ENCODE results near the gene PRR35. TPM values are rescaled to one million over a fixed set of nuclear protein-coding genes. Genes with fewer than 3 reads are reported as not detected.
A peak's percentile ranks its signal among the peaks of the same experiment; 100 is the strongest.

Gene PRR35
- total RNA-seq, 1 experiment from 2014 or later = not detected

- in situ Hi-C loops (cut with HindIII; ENCODE audit: low pct_unique_long_range_greater_than_20kb, low sequenced_read_pairs) = no loop called here
- no peak for DNase-seq (ENCODE audit: low read depth, low spot score)
These were observed 23.8 kb downstream of the PRR35 start for GRCh38 chr16:583815-584591.

GRCh38 chr16:585351-585750, 25.2 kb downstream of the PRR35 start:
- in situ Hi-C loops (cut with HindIII; ENCODE audit: low pct_unique_long_range_greater_than_20kb, low sequenced_read_pairs) = no loop called here
- DNase-seq (ENCODE audit: low read depth, low spot score) = no peak

- DNase-seq (ENCODE audit: low read depth, low spot score) = no peak
- in situ Hi-C loops (cut with HindIII; ENCODE audit: low pct_unique_long_range_greater_than_20kb, low sequenced_read_pairs) = no loop called here
These were observed 26.0 kb downstream of the PRR35 start for GRCh38 chr16:586047-586644.

- no peak for DNase-seq (ENCODE audit: low read depth, low spot score)
- in situ Hi-C loops (cut with HindIII; ENCODE audit: low pct_unique_long_range_greater_than_20kb, low sequenced_read_pairs) = no loop called here
These were observed 26.7 kb downstream of the PRR35 start for GRCh38 chr16:586645-587590.

GRCh38 chr16:588639-588888, 28.4 kb downstream of the PRR35 start:
- in situ Hi-C loops (cut with HindIII; ENCODE audit: low pct_unique_long_range_greater_than_20kb, low sequenced_read_pairs) = no loop called here
- peak; percentile 33 for DNase-seq (ENCODE audit: low read depth, low spot score)

GRCh38 chr16:588889-589657, 28.9 kb downstream of the PRR35 start:
- peak; percentile 90 for DNase-seq (ENCODE audit: low read depth, low spot score)
- in situ Hi-C loops (cut with HindIII; ENCODE audit: low pct_unique_long_range_greater_than_20kb, low sequenced_read_pairs) = no loop called here

GRCh38 chr16:589658-590187, 29.5 kb downstream of the PRR35 start, which contains the start of gene RAB40C:
Gene RAB40C (plus strand): TSS chr16:590066. CDS start chr16:590292, 226 bp downstream.
- peak; percentile 96 for DNase-seq (ENCODE audit: low read depth, low spot score)
- in situ Hi-C loops (cut with HindIII; ENCODE audit: low pct_unique_long_range_greater_than_20kb, low sequenced_read_pairs) = no loop called here

- in situ Hi-C loops (cut with HindIII; ENCODE audit: low pct_unique_long_range_greater_than_20kb, low sequenced_read_pairs) = no loop called here
- no peak for DNase-seq (ENCODE audit: low read depth, low spot score)
These were observed 30.1 kb downstream of the PRR35 start for GRCh38 chr16:590188-590814.

GRCh38 chr16:590815-591200, 30.6 kb downstream of the PRR35 start:
- in situ Hi-C loops (cut with HindIII; ENCODE audit: low pct_unique_long_range_greater_than_20kb, low sequenced_read_pairs) = no loop called here
- no peak for DNase-seq (ENCODE audit: low read depth, low spot score)

GRCh38 chr16:591231-591630, 31.0 kb downstream of the PRR35 start:
- no peak for DNase-seq (ENCODE audit: low read depth, low spot score)
- in situ Hi-C loops (cut with HindIII; ENCODE audit: low pct_unique_long_range_greater_than_20kb, low sequenced_read_pairs) = no loop called here

- DNase-seq (ENCODE audit: low read depth, low spot score) = no peak
- in situ Hi-C loops (cut with HindIII; ENCODE audit: low pct_unique_long_range_greater_than_20kb, low sequenced_read_pairs) = no loop called here
These were observed 31.8 kb downstream of the PRR35 start for GRCh38 chr16:591892-592517.

GRCh38 chr16:592518-593306, 32.5 kb downstream of the PRR35 start:
- no peak for DNase-seq (ENCODE audit: low read depth, low spot score)
- in situ Hi-C loops (cut with HindIII; ENCODE audit: low pct_unique_long_range_greater_than_20kb, low sequenced_read_pairs) = no loop called here

GRCh38 chr16:593406-593805, 33.2 kb downstream of the PRR35 start:
- in situ Hi-C loops (cut with HindIII; ENCODE audit: low pct_unique_long_range_greater_than_20kb, low sequenced_read_pairs) = no loop called here
- no peak for DNase-seq (ENCODE audit: low read depth, low spot score)

GRCh38 chr16:593807-594206, 33.6 kb downstream of the PRR35 start:
- no peak for DNase-seq (ENCODE audit: low read depth, low spot score)
- in situ Hi-C loops (cut with HindIII; ENCODE audit: low pct_unique_long_range_greater_than_20kb, low sequenced_read_pairs) = no loop called here

- DNase-seq (ENCODE audit: low read depth, low spot score) = no peak
- in situ Hi-C loops (cut with HindIII; ENCODE audit: low pct_unique_long_range_greater_than_20kb, low sequenced_read_pairs) = no loop called here
These were observed 34.9 kb downstream of the PRR35 start for GRCh38 chr16:595094-595528.
